ENCODE data around the gene MTX1. TPM values are rescaled to one million over a fixed set of nuclear protein-coding genes. Genes with fewer than 3 reads are reported as not detected.

MTX1 gene
- total and polyA plus RNA-seq, 9 of the 15 experiments (the other 6 are each of a cell fraction or from before 2014, with no cell fraction given): 29.1 to 98.4 (median 66.9) TPM

GRCh38 chr1:155171836-155172731 is 36.4 kb upstream of the MTX1 start (continued):
- TF ChIP-seq MEF2D (tag; conservative IDR thresholded peaks at IDR 0.05; ENCODE audit: low read depth): no peak
- TF ChIP-seq, protein P1, sequence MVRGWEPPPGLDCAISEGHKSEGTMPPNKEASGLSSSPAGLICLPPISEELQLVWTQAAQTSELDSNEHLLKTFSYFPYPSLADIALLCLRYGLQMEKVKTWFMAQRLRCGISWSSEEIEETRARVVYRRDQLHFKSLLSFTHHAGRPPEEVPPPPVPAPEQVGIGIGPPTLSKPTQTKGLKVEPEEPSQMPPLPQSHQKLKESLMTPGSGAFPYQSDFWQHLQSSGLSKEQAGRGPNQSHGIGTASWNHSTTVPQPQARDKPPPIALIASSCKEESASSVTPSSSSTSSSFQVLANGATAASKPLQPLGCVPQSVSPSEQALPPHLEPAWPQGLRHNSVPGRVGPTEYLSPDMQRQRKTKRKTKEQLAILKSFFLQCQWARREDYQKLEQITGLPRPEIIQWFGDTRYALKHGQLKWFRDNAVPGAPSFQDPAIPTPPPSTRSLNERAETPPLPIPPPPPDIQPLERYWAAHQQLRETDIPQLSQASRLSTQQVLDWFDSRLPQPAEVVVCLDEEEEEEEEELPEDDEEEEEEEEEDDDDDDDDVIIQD (CRISPR knock-in tag; IDR thresholded peaks at IDR 0.05): no peak
- TF ChIP-seq ZNF408 (CRISPR knock-in tag; IDR thresholded peaks at IDR 0.05; ENCODE audit: low read depth): no peak
- TF ChIP-seq, protein P2, sequence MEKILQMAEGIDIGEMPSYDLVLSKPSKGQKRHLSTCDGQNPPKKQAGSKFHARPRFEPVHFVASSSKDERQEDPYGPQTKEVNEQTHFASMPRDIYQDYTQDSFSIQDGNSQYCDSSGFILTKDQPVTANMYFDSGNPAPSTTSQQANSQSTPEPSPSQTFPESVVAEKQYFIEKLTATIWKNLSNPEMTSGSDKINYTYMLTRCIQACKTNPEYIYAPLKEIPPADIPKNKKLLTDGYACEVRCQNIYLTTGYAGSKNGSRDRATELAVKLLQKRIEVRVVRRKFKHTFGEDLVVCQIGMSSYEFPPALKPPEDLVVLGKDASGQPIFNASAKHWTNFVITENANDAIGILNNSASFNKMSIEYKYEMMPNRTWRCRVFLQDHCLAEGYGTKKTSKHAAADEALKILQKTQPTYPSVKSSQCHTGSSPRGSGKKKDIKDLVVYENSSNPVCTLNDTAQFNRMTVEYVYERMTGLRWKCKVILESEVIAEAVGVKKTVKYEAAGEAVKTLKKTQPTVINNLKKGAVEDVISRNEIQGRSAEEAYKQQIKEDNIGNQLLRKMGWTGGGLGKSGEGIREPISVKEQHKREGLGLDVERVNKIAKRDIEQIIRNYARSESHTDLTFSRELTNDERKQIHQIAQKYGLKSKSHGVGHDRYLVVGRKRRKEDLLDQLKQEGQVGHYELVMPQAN (IDR thresholded peaks at IDR 0.05; ENCODE audit: borderline replicate concordance): no peak
- TF ChIP-seq, protein P3, sequence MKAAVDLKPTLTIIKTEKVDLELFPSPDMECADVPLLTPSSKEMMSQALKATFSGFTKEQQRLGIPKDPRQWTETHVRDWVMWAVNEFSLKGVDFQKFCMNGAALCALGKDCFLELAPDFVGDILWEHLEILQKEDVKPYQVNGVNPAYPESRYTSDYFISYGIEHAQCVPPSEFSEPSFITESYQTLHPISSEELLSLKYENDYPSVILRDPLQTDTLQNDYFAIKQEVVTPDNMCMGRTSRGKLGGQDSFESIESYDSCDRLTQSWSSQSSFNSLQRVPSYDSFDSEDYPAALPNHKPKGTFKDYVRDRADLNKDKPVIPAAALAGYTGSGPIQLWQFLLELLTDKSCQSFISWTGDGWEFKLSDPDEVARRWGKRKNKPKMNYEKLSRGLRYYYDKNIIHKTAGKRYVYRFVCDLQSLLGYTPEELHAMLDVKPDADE (conservative IDR thresholded peaks at IDR 0.05; ENCODE audit: control insufficient read depth, low read depth, low read length): no peak
- no peak for TF ChIP-seq ZBED1 (IDR thresholded peaks at IDR 0.05)
- no peak for TF ChIP-seq ESRRB (CRISPR knock-in tag; IDR thresholded peaks at IDR 0.05; ENCODE audit: borderline replicate concordance)
- no peak for TF ChIP-seq RBFOX2 (IDR thresholded peaks at IDR 0.05; ENCODE audit: low read depth, low read length)
- no peak for TF ChIP-seq SP2 (IDR thresholded peaks at IDR 0.05; ENCODE audit: extremely low read depth, low read depth, low read length, poor library complexity, severe bottlenecking)
- no peak for TF ChIP-seq ELF4 (CRISPR knock-in tag; IDR thresholded peaks at IDR 0.05)
- TF ChIP-seq PREB (CRISPR knock-in tag; IDR thresholded peaks at IDR 0.05): no peak
- TF ChIP-seq, protein P4, sequence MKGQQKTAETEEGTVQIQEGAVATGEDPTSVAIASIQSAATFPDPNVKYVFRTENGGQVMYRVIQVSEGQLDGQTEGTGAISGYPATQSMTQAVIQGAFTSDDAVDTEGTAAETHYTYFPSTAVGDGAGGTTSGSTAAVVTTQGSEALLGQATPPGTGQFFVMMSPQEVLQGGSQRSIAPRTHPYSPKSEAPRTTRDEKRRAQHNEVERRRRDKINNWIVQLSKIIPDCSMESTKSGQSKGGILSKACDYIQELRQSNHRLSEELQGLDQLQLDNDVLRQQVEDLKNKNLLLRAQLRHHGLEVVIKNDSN (CRISPR knock-in tag; IDR thresholded peaks at IDR 0.05): no peak
- TF ChIP-seq MAFG (tag; conservative IDR thresholded peaks at IDR 0.05): peak; percentile 41; the same call in 1 of the 2 replicates
- no peak for TF ChIP-seq DLX4 (CRISPR knock-in tag; IDR thresholded peaks at IDR 0.05)

Data from K562 (cell line).